GM18498 (cell line): ENCODE data around the gene TMEM185B.
"Not testable (repeated sequence)": the region's sequence is repeated elsewhere in the genome, so short reads cannot be mapped to it uniquely, and the experiment has no call there.

Source experiments
- ATAC-seq: cut with Tn5 transposase; IDR thresholded peaks from one replicate; pipeline ENCODE4 v1.9.1; 2021; ENCODE audit warnings: mild to moderate bottlenecking, moderate library complexity; ENCODE audit not compliant: unreplicated experiment

The TMEM185B gene

DNA sequence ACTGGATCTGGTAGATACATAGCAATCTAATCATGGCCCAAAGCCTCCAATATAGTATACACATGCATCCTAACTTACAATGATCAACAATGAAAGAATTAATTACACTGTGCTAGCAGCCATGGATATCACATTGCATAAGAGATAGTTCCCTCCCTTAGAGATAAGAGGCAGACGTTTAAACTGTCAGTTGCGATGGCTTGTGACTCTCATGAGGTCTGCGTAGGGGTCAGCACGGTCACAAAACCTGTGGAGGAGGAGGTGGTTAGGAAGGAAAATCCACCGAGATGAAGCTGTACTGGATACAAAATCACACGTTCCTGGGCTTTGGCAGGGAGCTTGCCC, 28.7 kb upstream of the TMEM185B start:
- no peak for ATAC-seq

DNA sequence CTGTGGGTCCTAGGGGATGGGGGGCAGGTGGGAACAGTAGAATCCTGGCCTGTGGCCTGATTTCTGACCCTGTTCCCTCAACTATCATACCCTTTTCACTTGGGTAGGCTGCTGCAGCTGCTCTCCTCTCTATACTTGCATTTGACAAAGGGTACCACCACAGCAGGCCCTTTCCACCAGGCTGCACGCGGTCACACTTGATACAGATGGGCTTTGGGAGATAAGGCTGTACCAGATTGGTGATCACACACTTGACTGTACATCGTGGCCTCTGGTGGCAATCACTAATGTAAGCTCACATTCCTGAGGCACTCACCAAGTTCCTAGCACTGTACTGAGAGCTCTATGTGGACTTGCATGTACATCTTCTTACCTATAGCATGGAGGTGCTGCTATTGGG, 27.9 kb upstream of the TMEM185B start:
- no peak for ATAC-seq

GRCh38 chr2:120250640-120251039, 27.4 kb upstream of the TMEM185B start:
- no peak for ATAC-seq

DNA sequence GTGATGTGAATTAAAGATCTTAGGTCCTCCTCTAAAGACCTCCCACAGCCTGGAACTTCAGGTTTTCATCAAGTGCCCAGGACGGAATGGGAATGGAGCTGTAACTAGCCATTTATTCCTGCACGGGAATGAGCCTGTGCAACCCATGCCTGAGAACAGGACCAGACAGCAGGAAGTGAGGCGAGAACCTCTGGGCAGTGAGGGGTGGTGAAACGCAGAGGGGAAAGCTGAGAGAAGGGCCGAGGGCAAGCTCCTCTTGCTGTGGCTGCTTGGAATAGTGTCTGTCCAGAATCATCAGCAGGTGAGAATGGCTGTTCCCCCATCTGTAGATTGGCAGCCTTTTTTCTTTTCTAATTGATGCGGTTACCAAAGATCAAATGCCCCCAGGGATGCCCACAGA, 24.7 kb upstream of the TMEM185B start:
- no peak for ATAC-seq

- ATAC-seq, result no peak
These were observed 23.5 kb upstream of the TMEM185B start for GRCh38 chr2:120246546-120247300.

GRCh38 chr2:120245520-120246332, 22.5 kb upstream of the TMEM185B start:
- ATAC-seq, result no peak

- no peak for ATAC-seq
These were observed 21.7 kb upstream of the TMEM185B start for GRCh38 chr2:120244656-120245519.

- no peak for ATAC-seq
These were observed 20.8 kb upstream of the TMEM185B start for GRCh38 chr2:120243875-120244553.

GRCh38 chr2:120243211-120243610, 20.0 kb upstream of the TMEM185B start:
- ATAC-seq, result no peak

- no peak for ATAC-seq
These were observed 18.5 kb upstream of the TMEM185B start for GRCh38 chr2:120241684-120242083.

- ATAC-seq, result no peak
These were observed 17.8 kb upstream of the TMEM185B start for GRCh38 chr2:120240901-120241429.

DNA sequence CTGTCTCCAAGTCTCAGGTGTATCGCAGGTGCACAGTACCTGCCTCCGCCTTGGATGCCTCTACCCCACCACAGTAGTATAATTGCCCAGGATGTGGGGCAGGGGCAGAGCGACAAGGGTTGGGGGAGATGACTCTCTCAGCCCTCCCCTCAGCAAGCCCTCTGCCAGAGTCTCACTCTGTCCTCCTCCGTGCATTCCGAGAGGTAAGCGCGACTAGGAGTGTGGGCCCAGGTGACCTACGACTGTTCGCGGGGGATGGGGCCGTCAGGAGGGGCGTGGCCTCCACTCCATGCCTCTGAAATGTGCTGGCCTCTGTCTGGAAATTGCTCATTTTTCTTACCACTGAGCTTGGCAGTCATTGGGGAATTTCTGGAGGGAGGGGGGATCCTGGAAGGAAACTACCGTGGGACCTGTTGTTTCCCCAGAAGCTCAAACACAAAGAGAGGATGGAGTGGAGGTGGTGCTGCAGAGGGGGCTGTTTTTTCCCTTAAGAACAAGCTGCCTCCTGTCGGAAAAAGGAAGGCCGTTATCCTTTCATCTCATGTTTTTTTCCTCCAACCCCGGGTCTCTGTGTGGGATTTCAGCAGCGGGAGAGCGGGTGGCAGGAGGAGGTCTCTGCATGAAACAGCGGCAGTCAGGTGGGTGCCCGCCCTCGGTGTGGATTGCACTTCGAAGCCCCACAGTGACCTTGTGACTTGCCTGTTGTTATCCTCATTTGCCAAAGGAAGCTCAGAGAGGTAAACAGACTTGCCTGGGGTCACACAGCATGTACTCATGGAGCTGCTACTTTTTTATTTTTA, 16.5 kb upstream of the TMEM185B start:
- no peak for ATAC-seq

- no peak for ATAC-seq
These were observed 15.7 kb upstream of the TMEM185B start for GRCh38 chr2:120238728-120239487.

DNA sequence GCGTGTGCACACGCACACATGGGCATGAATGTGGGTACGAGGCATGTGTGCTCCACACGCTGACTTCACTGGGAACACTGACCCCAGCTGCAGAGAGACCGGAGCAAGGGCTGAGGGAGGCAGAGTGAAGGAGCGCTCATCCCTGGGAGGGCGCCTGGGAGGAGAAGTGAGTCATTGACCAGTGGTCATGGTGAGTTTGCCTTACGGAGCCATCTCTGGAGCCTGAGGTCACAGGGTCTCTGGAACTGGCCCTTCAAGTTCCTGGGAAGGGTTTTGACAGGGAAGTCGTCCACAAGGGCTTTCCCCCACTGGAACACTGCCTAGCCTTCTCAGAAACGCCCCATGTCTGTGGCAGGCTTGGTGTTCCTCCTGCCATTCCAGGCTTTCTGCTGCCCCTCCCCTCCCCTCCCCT, 14.3 kb upstream of the TMEM185B start:
- ATAC-seq, result no peak

DNA sequence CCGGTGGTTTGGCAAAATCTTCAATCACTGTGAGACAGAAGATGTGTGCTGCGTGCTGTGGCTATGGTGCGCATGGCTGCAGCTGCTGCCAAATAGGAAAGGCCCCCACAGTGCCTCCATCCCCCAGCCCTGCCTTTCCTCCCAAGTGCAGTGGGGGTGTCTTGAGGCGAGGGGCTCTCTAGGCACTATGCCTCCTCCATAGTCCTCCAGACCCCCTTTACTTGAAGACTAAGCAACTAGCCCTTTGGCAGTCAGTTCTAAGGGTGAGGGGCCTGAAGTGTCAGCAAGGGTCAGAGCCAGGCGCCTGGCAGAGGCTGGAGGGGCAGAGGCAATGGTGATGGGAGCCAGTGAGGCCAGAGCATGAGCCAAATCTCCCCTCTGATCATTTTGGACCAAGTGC, 13.6 kb upstream of the TMEM185B start:
- ATAC-seq, result no peak

DNA sequence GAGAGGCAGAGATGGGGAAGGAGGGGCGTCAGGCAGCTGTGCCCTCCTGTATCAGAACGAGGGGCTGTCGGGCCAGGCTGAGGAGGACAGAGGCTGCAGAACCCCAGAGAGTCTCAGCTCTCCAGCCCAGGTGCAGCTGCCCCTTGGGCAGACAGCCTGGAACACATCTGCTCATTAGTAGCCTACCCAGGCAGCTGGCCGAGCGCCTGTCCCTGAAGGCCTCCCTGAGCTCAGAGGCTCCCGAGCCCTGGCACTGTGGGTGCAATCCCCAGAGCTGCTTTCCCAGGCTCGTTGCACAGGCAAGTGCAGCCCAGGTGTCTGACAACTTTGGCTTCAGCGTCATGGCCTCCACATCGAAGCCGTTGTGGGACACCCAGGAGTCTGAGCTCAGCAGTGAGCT, 13.1 kb upstream of the TMEM185B start:
- ATAC-seq, result no peak

GRCh38 chr2:120235681-120236080, 12.5 kb upstream of the TMEM185B start:
- no peak for ATAC-seq

DNA sequence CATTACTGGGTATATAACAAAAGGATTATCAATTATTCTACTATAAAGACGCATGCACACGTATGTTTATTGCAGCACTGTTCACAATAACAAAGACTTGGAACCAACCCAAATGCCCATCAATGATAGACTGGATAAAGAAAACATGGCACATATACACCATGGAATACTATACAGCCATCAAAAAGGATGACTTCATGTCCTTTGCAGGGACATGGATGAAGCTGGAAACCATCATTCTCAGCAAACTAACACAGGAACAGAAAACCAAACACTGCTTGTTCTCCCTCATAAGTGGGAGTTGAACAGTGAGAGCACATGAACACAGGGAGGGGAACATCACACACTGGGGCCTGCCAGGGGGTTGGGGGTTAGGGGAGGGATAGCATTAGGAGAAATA, 12.0 kb upstream of the TMEM185B start:
- ATAC-seq, result not testable (repeated sequence)

- ATAC-seq, result no peak
These were observed 10.1 kb upstream of the TMEM185B start for GRCh38 chr2:120233292-120233691.
